Urinary bladder (tissue), 4 donors: ENCODE results near the gene ARHGAP26. TPM values are rescaled to one million over a fixed set of nuclear protein-coding genes. Genes with fewer than 3 reads are reported as not detected.
A peak's percentile ranks its signal among the peaks of the same experiment; 100 is the strongest.

Experiments used
- DNase-seq: peaks from one replicate; pipeline ENCODE4 v3.0.0-alpha.2; 2015; ENCODE audit errors: extremely low spot score
- H3K27ac ChIP-seq: one replicate; pipeline ENCODE4 v1.5.1; 2013; ENCODE audit warnings: low read depth, mild to moderate bottlenecking, moderate library complexity
- H3K36me3 ChIP-seq: one replicate; pipeline ENCODE4 v1.6.1; 2013; ENCODE audit warnings: mild to moderate bottlenecking, moderate library complexity; ENCODE audit not compliant: insufficient read depth
- H3K4me1 ChIP-seq: one replicate; pipeline ENCODE4 v1.6.1; 2013; ENCODE audit warnings: mild to moderate bottlenecking, moderate library complexity; ENCODE audit not compliant: insufficient read depth
- H3K4me3 ChIP-seq: one replicate; pipeline ENCODE4 v1.5.1; 2013; ENCODE audit warnings: low read depth, low read length
- WGBS: extraction: QIAGEN DNeasy Blood & Tissue Kit; methylation state at CpG from one replicate; pipeline ENCODE4 v1.1.7; 2013; 5-methylcytosine and 5-hydroxymethylcytosine counted together
- polyA plus RNA-seq: library from polyadenylated mRNA; stranded (reverse); fragments of 200-250 nt; gene quantifications from one replicate; pipeline ENCODE4 v1.2.3, GENCODE V29; 2013
- total RNA-seq: library from RNA; depleted of rRNA; stranded (reverse); fragments of >200 nt; gene quantifications from one replicate; pipeline ENCODE4 v1.2.3, GENCODE V29; 2014
- donor health status: healthy with polysubstance abuse.
- donor health status: healthy.

ARHGAP26 gene
- total and polyA plus RNA-seq, 2 donors, result 5.7 to 54.2 TPM

DNA sequence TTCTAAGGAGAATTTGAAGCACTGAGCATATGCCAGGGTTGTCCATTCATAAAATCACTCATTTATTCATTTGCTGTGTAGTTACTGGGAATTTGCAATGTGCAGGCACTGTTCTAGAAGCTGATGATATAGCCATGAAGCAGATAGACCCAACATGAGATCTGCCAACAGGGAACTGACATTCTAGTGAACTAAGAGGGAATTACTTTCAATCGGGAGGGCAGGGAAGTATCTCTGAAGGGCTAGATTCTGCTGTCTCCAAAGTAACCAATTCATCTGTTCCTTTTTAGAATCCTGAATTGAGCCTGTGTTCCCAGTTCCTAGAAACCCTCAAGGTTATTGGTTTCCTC, 11.4 kb upstream of the ARHGAP26 start:
- no peaks in the 10 kb centered on the region for H3K4me1 ChIP-seq
- WGBS, result 84% methylated on average over 1 of the region's 1 CpG
- H3K36me3 ChIP-seq, result peaks cover 2% of the 10 kb centered on the region
- H3K27ac ChIP-seq, result no peak overlapping the region
- no peak for DNase-seq
- H3K4me3 ChIP-seq, result no peak overlapping the region

DNA sequence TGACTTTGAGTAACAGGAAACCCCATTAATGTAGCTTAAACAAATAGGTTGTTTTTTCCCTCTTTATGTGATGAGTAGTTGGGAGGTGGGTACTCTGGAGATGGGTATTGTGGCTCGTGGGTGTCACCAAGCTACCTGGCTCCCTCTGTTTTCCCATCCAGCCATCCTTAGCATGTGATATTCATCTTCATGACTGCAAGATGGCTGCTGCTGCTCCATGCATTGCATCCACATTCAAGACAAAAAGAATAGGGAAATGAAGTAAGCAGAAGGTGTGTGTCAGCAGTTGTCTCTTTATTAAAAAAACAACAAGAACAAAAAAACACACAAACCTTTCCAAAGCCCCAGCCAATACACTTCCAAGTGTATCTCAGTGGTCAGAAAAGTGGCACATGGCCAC, 6.5 kb upstream of the ARHGAP26 start:
- Histone ChIP-seq H3K4me1 (no peaks in the 10 kb centered on the region), H3K36me3 (no peaks in the 10 kb centered on the region), H3K4me3 (no peak overlapping the region), H3K27ac (no peak overlapping the region)
- DNase-seq, result no peak
- WGBS, result 88% methylated on average over 1 of the region's 1 CpG

DNA sequence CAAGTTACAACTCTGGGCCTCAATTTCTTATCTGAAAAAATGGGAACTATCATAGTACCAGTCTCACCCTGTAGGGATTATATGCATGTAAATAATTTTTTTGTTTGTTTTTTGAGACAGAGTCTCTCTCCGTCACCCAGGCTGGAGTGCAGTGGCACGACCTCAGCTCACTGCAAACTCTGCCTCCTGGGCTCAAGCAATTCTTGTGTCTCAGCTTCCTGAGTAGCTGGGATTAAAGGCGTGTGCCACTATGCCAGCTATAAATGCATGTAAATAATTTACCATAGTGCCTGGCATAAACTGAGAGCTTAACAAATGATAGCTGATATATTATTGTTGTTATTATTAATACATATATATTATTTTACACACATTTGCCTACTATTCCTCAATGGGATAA, 3.0 kb upstream of the ARHGAP26 start:
- WGBS, result 83% methylated on average over 3 of the region's 3 CpGs

DNA sequence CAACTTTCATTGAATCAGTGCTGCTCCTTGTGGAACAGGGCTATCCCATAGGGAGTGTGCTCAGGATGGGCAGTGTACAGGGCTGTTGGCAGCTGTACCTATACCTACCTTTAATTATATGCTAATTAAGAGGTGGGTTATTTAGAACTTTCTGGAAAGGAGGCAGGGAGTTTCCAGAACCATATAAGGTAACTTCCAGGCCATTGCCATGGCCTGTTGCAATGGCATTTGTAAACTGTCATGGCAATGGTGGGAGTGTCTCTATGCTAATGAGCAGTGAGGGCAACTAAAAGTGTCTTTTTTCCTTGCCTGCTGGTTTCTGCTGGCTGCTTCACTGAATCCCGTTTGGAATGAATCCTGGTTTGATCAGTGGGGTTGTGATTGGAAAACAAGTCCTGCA, 2.3 kb upstream of the ARHGAP26 start:
- no peak for DNase-seq
- no peak overlapping the region for H3K4me3 ChIP-seq
- no peaks in the 10 kb centered on the region for H3K4me1 ChIP-seq
- H3K36me3 ChIP-seq, result no peaks in the 10 kb centered on the region
- no peak overlapping the region for H3K27ac ChIP-seq
- 83% methylated on average over 1 of the region's 1 CpG for WGBS

More for the DNA sequence above, 3.0 kb upstream of the ARHGAP26 start:
- Histone ChIP-seq H3K36me3 (no peaks in the 10 kb centered on the region), H3K27ac (no peak overlapping the region), H3K4me3 (no peak overlapping the region), H3K4me1 (no peaks in the 10 kb centered on the region)
- DNase-seq, result no peak

DNA sequence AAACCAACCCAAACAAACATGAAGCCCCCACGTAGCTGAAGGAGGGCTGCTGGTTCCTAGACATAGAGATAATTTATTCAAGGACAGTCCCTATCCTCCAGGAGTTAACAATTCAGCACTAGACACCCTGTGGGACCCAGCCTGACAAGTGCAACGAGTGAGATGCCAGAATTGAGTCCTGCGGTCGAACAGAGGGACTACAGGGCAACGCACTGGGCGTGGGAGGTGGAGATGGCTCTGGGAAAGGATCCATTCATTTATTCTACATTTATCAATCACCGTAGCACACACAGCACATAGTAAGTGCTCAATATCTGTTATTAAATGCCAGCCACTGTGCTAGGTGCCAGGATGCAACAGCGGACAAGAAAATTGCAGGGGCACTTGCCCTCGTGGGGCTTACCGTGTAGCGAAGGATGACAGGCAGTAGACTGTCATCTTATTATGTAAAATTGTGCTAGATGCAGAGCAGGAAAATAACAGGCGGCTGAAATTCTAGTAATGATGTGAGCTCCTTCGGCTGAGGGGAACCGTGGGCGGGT, 855 bp upstream of the ARHGAP26 start:
- H3K27ac ChIP-seq, result no peak overlapping the region
- H3K4me3 ChIP-seq, result peak overlapping the region; percentile 75
- DNase-seq, result no peak
- H3K36me3 ChIP-seq, result no peaks in the 10 kb centered on the region
- WGBS, result 13% methylated on average over 15 of the region's 15 CpGs
- no peaks in the 10 kb centered on the region for H3K4me1 ChIP-seq

DNA sequence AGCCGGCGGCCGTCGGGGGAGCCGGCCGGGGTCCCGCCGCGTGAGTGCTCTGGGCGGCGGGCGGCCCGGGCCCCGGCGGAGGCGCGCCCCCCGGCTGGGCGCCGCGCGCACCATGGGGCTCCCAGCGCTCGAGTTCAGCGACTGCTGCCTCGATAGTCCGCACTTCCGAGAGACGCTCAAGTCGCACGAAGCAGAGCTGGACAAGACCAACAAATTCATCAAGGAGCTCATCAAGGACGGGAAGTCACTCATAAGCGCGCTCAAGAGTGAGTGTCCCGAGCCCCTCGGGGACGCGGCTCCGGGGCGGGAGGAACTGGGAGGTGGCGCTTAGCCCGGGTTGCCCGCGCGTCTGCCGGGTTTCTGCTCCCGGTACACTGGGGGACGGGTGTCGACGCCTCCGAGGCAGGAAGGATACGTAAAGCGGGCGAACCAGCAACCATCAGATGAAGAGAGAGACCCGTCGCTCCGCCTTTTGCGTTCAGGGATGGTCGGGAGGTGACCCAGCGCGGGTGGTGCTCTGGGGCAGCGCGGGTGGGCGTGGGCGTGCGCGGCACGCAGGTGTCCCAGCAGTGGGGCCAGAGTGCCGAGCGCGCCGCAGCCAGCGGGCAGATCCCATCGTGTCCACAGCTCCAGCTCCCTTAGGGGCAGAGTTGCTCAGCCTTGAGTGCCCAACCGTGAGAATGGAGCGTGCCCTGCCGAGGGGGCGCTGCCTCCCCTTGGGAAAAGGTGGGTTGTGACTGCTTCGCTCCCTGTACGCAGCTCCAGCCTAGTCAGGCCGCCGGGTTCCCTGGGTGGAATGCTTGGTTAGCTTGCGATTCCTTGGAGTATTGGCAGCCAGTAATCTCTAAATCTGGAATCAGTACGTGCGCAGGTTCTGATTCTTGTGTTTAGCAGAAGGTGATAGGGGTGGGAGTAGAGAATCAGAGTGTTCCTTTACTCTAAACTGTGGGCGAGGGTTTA, 753 bp downstream of the ARHGAP26 start:
- H3K36me3 ChIP-seq, result no peaks in the 10 kb centered on the region
- WGBS, result under 1% methylated on average over 86 of the region's 86 CpGs
- peak overlapping the region; percentile 75 for H3K4me3 ChIP-seq
- no peak for DNase-seq
- no peaks in the 10 kb centered on the region for H3K4me1 ChIP-seq
- H3K27ac ChIP-seq, result peak overlapping the region; percentile 81

DNA sequence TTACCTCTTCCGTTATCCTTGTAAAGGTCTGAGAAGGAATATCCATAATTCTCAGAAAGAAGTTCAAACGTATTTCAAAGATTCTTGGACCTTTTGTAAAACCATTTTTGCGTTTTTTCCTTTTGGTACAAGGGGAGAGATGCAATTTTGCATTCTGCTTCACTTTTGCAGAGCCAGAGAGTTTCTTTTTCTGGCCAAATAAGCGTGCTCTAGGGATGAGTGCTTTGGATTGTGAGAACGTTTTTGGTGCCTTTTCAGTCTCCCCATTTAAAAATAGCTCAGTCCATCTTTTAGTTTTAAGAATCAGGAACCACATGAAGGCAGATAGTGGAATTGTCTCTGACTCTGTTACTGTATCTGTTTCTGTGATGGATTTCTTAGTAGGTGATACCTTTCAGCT, 1.5 kb downstream of the ARHGAP26 start:
- Histone ChIP-seq H3K27ac (no peak overlapping the region), H3K36me3 (no peaks in the 10 kb centered on the region), H3K4me3 (peak overlapping the region; percentile 75), H3K4me1 (no peaks in the 10 kb centered on the region)
- 28% methylated on average over 5 of the region's 5 CpGs for WGBS
- DNase-seq, result no peak

DNA sequence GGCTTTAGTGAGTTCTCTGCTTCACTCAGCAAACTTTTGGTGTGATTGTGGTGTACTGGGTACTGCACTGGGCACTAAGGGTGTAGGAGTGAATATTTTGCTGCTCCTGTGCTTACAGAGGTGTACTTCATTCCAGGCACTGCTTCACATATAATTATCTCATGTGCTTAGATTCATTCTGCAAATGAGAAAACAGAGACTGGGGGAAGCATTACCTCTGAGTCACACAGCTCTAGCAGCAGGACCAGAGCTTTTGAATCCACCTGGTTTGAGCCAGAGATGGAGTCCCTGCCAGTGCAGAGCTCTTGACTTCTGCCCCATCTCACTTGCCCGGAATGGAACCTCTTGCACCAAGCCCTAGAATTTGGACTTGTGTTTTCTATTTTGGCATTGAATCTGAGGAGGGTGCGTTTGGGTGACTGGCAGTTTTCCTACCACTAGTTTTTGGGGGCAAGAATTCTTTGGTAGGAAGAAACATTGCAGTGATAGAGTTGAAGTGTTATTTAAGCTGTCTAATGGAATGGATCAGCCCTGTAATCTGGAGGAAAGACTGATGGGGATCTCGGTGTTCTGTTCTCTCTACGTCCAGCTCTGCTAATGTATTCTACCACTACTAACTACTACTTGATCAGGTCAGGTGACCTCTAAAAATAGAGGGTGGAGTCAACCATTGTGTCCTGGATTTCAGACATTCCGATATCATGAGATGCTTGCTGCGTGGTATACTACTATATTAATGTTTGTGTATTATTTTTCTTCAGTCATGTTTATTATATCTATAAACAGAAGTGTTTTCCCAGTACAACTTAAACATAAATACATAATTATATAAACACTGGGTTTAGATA, 2.5 kb downstream of the ARHGAP26 start:
- 88% methylated on average over 6 of the region's 6 CpGs for WGBS
- DNase-seq, result no peak
- no peak overlapping the region for H3K27ac ChIP-seq
- no peaks in the 10 kb centered on the region for H3K4me1 ChIP-seq
- no peak overlapping the region for H3K4me3 ChIP-seq
- no peaks in the 10 kb centered on the region for H3K36me3 ChIP-seq

DNA sequence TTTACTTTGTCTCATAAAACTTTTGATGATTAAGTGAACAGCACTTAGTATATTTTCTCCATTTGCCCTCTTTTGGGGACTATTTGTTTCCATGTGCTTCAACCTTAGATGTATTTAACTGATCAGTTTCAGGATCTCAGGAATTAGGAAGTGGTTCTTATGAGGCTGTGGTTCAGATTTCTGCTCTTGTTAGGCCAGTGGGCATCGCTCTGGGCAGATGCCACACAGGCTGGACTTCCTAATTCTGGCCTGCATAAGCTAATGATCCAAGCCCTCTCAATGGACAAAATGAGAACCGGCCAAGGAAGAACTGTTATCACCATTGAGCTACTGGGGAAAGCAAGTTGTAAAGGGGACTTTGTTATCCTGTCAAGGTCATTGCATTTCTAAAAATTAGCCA, 6.9 kb downstream of the ARHGAP26 start:
- WGBS, result 95% methylated on average over 2 of the region's 2 CpGs

DNA sequence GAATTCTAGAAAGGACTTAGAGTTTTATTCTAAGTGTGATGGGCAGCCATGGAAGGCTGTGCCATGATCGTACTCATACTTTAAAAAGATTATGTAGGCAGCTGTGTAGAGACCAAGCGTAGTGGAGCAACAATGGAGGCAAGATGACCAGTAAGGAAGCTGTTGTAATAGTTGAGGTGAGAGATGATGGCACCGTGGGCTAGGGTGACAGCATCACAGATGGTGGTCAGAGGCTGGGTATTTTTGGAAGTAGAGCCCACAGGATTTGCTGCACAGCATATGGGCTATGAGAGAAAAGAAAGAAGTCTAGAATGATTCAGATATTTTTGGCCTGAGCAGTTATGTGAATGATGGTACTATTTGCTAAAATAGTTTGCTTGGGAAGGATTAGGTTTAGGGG, 7.7 kb downstream of the ARHGAP26 start:
- 94% methylated on average over 3 of the region's 3 CpGs for WGBS
- Histone ChIP-seq H3K36me3 (no peaks in the 10 kb centered on the region), H3K4me3 (no peak overlapping the region), H3K4me1 (no peaks in the 10 kb centered on the region), H3K27ac (no peak overlapping the region)
- DNase-seq, result no peak

More for the DNA sequence above, 6.9 kb downstream of the ARHGAP26 start:
- no peak overlapping the region for H3K4me3 ChIP-seq
- H3K4me1 ChIP-seq, result no peaks in the 10 kb centered on the region
- no peak for DNase-seq
- H3K36me3 ChIP-seq, result no peaks in the 10 kb centered on the region
- no peak overlapping the region for H3K27ac ChIP-seq

DNA sequence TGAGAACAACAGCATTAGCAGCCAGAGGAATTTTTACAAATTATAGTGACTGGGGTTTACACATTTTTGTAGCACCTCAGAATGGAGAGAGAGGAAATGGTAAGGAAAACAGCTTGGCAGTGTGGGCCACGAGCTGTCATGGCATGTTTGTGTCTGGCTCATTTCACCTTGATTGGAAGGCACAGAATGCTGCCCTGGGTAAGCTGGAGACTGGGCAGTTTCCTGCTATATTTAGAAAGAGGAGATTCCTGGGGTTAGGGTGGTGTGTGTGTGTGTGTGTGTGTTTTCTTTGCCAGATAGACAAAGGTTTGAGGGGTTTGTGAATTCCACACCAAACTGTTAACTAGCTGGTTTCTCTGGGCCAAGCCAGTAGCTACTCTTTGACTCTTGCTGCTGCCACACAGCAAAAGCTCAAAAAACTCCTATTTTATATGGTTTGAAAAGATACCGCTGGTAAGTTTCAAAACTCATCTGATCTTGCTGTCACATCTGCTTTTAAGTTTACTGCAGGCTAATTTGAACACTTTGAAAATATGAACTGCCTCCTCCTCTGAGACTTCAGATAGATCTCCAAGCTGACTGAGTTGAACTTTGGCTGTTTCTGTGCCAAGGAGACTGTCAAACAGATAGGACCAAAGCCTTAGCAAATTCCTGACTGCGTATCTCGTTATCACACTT, 9.1 kb downstream of the ARHGAP26 start:
- 47% methylated on average over 4 of the region's 4 CpGs for WGBS
- DNase-seq, result no peak
- no peak overlapping the region for H3K27ac ChIP-seq

DNA sequence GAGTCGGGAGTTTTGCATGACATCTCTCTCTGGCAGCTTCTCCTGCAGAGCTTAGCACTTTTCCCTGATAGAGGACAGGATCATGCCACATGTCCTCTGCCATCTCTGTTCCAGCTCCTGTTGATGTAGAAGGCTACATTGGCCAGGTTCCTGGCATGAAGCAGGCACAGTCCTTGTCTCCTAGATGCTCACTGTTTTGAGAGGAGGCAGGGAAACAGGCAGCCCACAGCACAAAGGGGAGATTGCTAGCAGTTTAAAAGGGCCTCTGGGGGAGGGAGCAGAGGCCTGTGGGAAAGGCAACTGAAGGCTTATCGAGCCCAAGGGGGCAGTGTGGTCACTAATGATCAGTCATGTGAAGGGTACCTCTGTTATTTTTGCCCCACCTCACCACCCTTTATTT, 10.7 kb downstream of the ARHGAP26 start:
- no peak for DNase-seq
- Histone ChIP-seq H3K4me1 (peaks cover 1% of the 10 kb centered on the region), H3K36me3 (no peaks in the 10 kb centered on the region), H3K27ac (no peak overlapping the region), H3K4me3 (no peak overlapping the region)
- 41% methylated on average over 2 of the region's 2 CpGs for WGBS

More for the DNA sequence above, 9.1 kb downstream of the ARHGAP26 start:
- H3K4me1 ChIP-seq, result peaks cover 1% of the 10 kb centered on the region
- H3K36me3 ChIP-seq, result no peaks in the 10 kb centered on the region
- no peak overlapping the region for H3K4me3 ChIP-seq

DNA sequence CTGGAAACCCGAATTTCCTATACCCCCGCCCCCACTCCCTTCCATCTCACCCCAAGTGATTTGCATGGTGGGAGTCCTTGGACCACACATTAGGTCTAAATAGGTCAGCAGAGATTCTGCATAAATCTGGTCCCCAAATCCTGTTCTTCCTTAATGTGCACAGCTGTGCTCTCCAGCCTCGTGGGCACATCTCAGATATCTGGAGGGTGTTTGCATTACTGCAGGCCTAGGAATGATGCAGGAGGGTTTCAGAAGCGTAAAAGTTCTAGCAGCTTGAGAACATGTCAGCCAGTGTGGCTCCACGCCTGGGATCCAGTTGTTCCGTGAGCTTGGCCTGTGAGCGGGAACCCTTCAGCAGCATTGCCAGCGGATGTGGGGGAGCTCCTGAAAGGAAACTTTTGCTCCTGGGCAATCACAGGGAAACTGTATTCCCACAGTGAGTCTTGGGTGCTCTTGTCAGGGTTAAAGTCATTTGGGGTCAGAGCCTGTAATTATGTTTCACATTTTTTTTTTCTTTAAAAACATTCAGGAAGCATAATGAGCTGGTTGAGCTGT, 12.9 kb downstream of the ARHGAP26 start:
- WGBS, result 74% methylated on average over 8 of the region's 8 CpGs
- Histone ChIP-seq H3K4me1 (peaks cover 1% of the 10 kb centered on the region), H3K36me3 (no peaks in the 10 kb centered on the region), H3K27ac (no peak overlapping the region), H3K4me3 (no peak overlapping the region)
- DNase-seq, result no peak
